ENCODE data around the gene ACOT11.

- TF ChIP-seq POLR2A (IDR thresholded peaks at IDR 0.05) (no peak), CTCF (IDR thresholded peaks at IDR 0.05) (no peak)
Measured at GRCh38 chr1:54507033-54507870, 40.8 kb upstream of the ACOT11 start.

Data from sigmoid colon (tissue), 3 donors.